ENCODE measurements around the gene SLC30A4.

Gene SLC30A4

DNA sequence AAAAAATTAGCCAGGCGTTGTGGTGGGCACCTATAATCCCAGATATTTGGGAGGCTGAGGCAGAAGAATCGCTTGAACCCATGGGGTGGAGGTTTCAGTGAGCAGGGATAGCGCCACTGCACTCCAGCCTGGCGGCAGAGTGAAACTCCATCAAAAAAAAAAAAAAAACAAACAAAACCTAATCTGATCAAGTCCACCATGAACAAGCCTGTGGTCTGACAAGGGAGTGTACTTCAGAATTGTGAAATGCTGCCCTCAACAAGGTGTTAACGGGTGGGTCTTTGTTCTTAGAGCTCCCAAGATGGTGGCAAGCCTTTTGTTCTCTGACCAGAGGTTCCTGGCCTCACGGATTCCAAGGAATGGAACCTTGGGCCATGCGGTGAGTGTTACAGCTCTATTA lies 24.2 kb upstream of the SLC30A4 start:
- TF ChIP-seq, protein P1, sequence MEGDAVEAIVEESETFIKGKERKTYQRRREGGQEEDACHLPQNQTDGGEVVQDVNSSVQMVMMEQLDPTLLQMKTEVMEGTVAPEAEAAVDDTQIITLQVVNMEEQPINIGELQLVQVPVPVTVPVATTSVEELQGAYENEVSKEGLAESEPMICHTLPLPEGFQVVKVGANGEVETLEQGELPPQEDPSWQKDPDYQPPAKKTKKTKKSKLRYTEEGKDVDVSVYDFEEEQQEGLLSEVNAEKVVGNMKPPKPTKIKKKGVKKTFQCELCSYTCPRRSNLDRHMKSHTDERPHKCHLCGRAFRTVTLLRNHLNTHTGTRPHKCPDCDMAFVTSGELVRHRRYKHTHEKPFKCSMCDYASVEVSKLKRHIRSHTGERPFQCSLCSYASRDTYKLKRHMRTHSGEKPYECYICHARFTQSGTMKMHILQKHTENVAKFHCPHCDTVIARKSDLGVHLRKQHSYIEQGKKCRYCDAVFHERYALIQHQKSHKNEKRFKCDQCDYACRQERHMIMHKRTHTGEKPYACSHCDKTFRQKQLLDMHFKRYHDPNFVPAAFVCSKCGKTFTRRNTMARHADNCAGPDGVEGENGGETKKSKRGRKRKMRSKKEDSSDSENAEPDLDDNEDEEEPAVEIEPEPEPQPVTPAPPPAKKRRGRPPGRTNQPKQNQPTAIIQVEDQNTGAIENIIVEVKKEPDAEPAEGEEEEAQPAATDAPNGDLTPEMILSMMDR (IDR thresholded peaks at IDR 0.05; ENCODE audit: low read depth, low read length) = no peak
- no peak overlapping the region for H3K4me3 ChIP-seq (ENCODE audit: low read depth, low read length)

DNA sequence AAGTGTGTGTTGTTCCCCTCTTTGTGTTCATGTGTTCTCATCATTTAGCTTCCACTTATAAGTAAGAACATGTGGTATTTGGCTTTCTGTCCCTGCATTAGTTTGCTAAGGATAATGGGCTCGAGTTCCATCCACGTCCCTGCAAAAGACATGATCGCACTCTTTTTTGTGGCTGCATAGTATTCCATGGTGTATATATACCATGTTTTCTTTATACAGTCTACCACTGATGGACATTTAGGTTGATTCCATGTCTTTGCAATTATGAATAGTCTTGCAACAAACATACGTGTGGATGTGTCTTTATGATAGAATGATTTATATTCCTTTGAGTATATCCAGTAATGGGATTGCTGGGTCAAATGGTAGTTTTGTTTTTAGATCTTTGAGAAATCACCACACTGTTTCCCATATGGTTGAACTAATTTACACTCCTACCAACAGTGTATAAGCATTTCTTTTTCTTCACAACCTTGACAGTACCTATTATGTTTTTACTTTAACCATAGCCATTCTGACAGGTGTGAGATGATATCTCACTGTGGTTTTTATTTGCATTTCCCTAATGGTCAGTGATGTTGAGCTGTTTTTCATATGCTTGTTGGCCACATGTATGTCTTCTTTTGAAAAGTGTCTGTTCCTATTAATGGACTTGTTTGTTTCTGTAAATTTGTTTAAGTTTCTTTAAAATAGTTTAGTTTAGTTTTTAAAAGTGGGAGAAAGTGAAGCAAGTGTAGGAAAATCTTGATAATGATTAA lies 21.9 kb upstream of the SLC30A4 start:
- TF ChIP-seq, protein P1 (IDR thresholded peaks at IDR 0.05; ENCODE audit: low read depth, low read length) = no peak
- no peak overlapping the region for H3K4me3 ChIP-seq (ENCODE audit: low read depth, low read length)

DNA sequence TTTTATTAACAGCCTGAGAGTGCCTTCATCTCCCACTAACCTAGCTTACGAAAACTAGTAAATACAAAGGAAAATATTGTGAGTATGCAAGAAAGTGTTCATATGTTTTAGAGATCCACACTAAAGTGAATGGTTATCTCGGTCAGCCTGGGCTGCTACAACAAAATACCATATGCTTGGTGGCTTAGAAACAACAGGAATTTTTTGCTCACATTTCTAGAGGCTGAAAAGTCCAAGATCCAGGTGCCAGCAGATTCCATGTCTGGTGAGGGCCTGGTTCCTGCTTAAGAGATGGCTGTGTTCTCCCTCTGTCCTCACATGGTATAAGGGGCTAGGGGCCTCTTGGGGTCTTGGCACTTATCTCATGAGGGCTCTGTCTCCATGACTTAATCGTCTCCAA lies 20.5 kb upstream of the SLC30A4 start:
- no peak overlapping the region for H3K4me3 ChIP-seq (ENCODE audit: low read depth, low read length)
- TF ChIP-seq, protein P1 (IDR thresholded peaks at IDR 0.05; ENCODE audit: low read depth, low read length) = no peak

DNA sequence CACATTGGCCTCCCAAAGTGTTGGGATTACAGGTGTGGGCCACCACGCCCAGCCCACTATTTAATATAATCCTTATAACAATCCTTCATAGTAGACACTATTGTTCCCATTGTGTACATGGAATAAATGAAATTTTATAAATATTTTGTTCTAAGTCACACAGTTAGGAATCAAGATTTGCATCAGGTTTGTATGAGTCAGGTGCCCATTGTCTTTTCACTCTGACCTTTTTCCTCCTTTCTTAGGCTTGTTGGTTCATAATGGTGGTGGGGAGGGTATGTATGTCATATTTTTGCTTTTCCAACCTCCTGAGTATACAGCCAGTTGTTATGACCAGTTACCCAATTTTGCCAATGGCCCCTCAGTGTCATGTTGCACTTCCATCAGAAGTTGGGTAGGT lies 18.0 kb upstream of the SLC30A4 start:
- TF ChIP-seq, protein P1 (IDR thresholded peaks at IDR 0.05; ENCODE audit: low read depth, low read length) = no peak
- no peak overlapping the region for H3K4me3 ChIP-seq (ENCODE audit: low read depth, low read length)

DNA sequence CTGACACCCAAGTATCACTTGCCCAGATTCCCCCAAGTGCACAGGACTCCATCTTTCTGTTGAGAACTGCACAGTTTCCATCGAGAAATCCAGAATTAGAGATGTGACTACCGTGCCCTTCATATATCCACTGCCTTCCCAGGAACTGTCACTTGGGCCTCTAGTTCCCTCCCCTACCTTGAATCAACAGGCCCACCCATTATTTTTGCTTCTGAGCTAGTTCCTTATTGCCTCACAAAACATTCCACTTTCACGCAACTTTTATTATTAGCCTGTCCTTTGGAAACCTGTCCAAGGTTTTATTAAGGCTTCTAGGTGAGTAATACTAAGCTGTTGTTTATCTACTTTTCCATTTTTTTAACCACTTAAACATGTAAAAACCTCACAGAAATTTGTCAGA lies 17.1 kb upstream of the SLC30A4 start:
- no peak overlapping the region for H3K4me3 ChIP-seq (ENCODE audit: low read depth, low read length)
- TF ChIP-seq, protein P1 (IDR thresholded peaks at IDR 0.05; ENCODE audit: low read depth, low read length) = no peak

DNA sequence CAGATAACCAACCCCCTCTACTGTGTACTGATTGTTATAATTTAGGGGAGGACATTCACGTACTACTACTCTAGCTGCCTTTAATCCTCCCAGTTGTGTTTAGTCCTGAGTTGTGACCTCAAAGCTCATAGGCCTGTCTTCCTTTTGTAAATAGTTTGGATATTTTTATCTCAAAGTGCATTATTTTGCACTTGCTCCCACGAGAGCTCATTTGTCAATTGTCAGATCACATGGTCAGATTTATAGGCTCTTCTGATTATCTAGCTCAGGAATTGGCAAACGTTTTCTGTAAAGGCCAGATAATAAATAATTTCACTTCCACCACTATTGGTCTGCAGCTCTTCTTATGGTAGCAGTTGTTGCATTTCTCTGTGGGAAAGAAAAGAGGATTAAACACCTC lies 14.4 kb upstream of the SLC30A4 start:
- TF ChIP-seq, protein P1 (IDR thresholded peaks at IDR 0.05; ENCODE audit: low read depth, low read length) = no peak
- H3K4me3 ChIP-seq (ENCODE audit: low read depth, low read length) = no peak overlapping the region

DNA sequence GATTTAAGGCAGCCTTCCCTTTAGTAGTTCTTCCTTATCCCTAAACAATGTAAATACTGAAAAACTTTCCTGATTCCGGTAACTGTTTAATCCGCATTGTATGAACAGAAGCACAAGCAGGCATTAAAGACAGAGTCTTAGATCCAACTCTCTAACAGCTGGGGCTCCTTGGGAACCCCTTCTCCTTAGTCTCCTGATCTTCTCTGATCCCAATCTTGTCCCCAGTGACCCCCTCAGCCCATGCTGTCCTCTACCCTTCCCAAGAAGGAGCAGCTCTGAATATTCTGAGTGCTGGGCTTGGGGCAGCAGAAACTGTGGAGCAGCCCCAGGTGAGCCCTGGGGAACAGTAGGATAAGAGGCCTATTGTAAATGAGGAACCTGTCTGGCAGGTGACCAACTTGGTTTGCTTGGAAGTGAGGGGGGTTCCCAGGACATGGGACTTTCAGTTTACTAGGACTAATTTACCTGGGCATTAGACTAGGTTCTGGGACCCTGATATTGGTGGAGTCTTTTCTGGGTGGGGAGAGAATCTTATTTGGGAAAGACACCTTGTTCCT lies 13.0 kb upstream of the SLC30A4 start:
- TF ChIP-seq, protein P1 (IDR thresholded peaks at IDR 0.05; ENCODE audit: low read depth, low read length) = no peak
- H3K4me3 ChIP-seq (ENCODE audit: low read depth, low read length) = no peak overlapping the region
